ENCODE data around the gene TAPT1. TPM values are rescaled to one million over a fixed set of nuclear protein-coding genes. Genes with fewer than 3 reads are reported as not detected.

Gene TAPT1
- total and polyA plus RNA-seq, 9 of the 15 experiments (the other 6 are each of a cell fraction or from before 2014, with no cell fraction given), result 1.6 to 36.7 (median 20.7) TPM

DNA sequence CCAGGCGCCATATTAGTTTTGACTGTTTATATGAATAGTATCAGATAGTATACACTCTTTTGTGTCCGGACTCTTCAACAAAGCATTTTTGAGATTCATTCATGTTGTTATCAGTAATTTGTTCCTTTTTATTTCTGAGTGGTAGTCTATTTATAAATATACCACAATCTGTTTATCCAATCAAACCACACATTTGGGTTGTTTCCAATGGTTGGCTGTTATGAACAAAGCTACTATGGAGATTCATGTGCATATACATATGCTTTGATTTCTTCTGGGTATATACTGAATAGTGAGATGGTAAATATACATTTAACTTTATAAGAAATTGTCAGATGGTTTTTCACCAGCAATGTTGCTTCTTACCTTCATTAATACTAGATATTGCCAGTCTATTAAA lies 36.8 kb upstream of the TAPT1 start (continued):
- TF ChIP-seq ATF3 (IDR thresholded peaks at IDR 0.05) (no peak), ATF3 (CRISPR knock-in tag; conservative IDR thresholded peaks at IDR 0.05) (no peak), ELK1 (CRISPR knock-in tag; IDR thresholded peaks at IDR 0.05) (no peak), CUX1 (CRISPR knock-in tag; IDR thresholded peaks at IDR 0.05) (no peak), U2AF1 (optimal IDR thresholded peaks at IDR 0.05; ENCODE audit: low read depth, low read length) (no peak), TCF7L2 (IDR thresholded peaks at IDR 0.05; ENCODE audit: low read depth, low read length) (no peak), SMAD4 (CRISPR knock-in tag; conservative IDR thresholded peaks at IDR 0.05) (no peak), KLF16 (IDR thresholded peaks at IDR 0.05) (no peak), TARDBP (IDR thresholded peaks at IDR 0.05) (no peak)

Data from K562 (cell line).